ENCODE data around the gene RASGEF1B. TPM values are rescaled to one million over a fixed set of nuclear protein-coding genes. Genes with fewer than 3 reads are reported as not detected.

Gene RASGEF1B
- total RNA-seq, 1 donor from 2014 or later: 43.7 TPM

GRCh38 chr4:81432825-81433224 is 38.9 kb downstream of the RASGEF1B start:
- DNase-seq: no peak
- Mint-ChIP-seq H3K9me3 (no peaks in the 10 kb centered on the region), H3K27ac (no peak overlapping the region), H3K4me3 (no peak overlapping the region), H3K27me3 (no peaks in the 10 kb centered on the region), H3K36me3 (ENCODE audit: low read depth) (peaks cover 77% of the 10 kb centered on the region), H3K4me1 (no peaks in the 10 kb centered on the region)
- intact Hi-C loops (cut with micrococcal nuclease): no loop called here
- POLR2A ChIA-PET: interaction anchor here (0.9 kb wide), 1 partner anchor 11 kb away, joined by 3 read pairs; no protein-coding TSS in a partner anchor
- ATAC-seq (ENCODE audit: low read depth): no peak
- no peak for TF ChIP-seq CTCF (IDR thresholded peaks at IDR 0.05)
- CTCF ChIA-PET: interaction anchor here (1.6 kb wide), 1 partner anchor 412 kb away, joined by 3 read pairs; no protein-coding TSS in a partner anchor

DNA sequence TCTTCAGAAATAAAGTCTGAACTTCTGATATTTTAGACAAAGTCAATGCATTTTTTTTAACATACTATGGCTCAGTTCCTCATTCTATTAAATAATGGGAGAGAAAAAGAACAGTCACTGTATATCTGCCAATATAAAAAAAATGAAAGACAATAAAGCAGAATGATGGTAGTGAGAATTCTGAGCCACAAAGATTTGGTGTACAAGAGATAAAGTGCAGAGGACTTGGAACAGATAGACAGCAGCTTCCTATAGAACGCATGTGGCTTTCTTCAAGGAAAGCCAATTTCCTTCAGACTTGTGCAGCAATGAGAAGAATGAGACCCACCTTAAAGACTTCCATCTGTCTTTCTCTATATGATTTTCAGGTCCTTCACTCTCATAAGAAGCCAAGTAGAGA is 39.7 kb downstream of the RASGEF1B start:
- POLR2A ChIA-PET: no interaction called here
- intact Hi-C loops (cut with micrococcal nuclease): no loop called here
- Mint-ChIP-seq H3K36me3 (ENCODE audit: low read depth) (peaks cover 81% of the 10 kb centered on the region), H3K4me1 (peaks cover 5% of the 10 kb centered on the region), H3K27ac (peak overlapping the region; percentile 30), H3K27me3 (no peaks in the 10 kb centered on the region), H3K4me3 (no peak overlapping the region), H3K9me3 (no peaks in the 10 kb centered on the region)
- ATAC-seq (ENCODE audit: low read depth) (no peak), DNase-seq (no peak)
- CTCF ChIA-PET: no interaction called here
- no peak for TF ChIP-seq CTCF (IDR thresholded peaks at IDR 0.05)

- no peak for TF ChIP-seq CTCF (IDR thresholded peaks at IDR 0.05)
- intact Hi-C loops (cut with micrococcal nuclease): no loop called here
- Mint-ChIP-seq H3K27ac (no peak overlapping the region), H3K36me3 (ENCODE audit: low read depth) (peaks cover 93% of the 10 kb centered on the region), H3K4me1 (peaks cover 5% of the 10 kb centered on the region), H3K9me3 (no peaks in the 10 kb centered on the region), H3K4me3 (no peak overlapping the region), H3K27me3 (no peaks in the 10 kb centered on the region)
- ChIA-PET CTCF (no interaction called here), POLR2A (no interaction called here)
- DNase-seq (no peak), ATAC-seq (ENCODE audit: low read depth) (no peak)
Observed at GRCh38 chr4:81429607-81430006, 42.1 kb downstream of the RASGEF1B start.

DNA sequence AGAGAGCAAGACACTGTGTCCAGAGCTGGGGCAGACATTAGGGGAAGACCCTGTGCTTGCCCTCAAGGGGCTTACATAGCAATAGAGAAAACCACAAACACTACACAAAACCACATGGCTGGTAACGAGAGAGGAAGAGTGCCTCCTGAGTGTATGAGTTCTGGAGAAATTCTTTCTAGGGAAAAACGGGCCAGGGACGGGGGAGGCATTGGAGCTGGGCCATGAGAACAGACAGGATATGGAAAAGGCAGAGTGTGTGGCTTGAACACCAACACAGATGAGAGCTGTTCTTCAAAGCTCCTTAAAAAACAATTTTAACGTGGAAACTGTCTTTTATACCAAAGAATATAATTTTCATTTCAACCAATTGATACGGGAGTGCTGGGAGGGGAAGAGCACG is 42.7 kb downstream of the RASGEF1B start:
- peaks cover 8% of the 10 kb centered on the region for H3K4me1 Mint-ChIP-seq
- H3K27me3 Mint-ChIP-seq: no peaks in the 10 kb centered on the region
- intact Hi-C loops (cut with micrococcal nuclease): no loop called here
- H3K4me3 Mint-ChIP-seq: no peak overlapping the region
- ChIA-PET POLR2A (no interaction called here), CTCF (no interaction called here)
- DNase-seq (no peak), ATAC-seq (ENCODE audit: low read depth) (no peak)
- H3K27ac Mint-ChIP-seq: peak overlapping the region; percentile 25
- H3K9me3 Mint-ChIP-seq: no peaks in the 10 kb centered on the region
- peaks cover 92% of the 10 kb centered on the region for H3K36me3 Mint-ChIP-seq (ENCODE audit: low read depth)
- TF ChIP-seq CTCF (IDR thresholded peaks at IDR 0.05): no peak

DNA sequence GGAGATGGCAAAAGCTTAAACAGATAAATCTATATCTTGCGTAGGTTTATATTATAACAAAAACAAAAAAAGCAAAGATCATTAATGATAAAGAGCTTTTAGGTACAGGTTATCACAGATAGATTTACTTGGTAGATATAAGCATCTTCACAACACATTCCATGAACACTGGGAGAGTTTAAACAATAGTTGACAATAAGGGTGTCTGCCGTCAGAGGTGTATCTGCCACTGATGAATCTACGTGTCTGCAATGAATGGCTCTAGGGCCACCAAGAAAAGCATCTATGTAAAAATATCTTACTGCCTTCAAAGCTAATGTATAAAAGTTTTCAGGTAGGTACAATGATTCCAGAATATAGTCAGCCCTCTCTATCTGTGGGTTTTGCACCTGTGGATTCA is 43.7 kb downstream of the RASGEF1B start:
- no peak for DNase-seq
- no peak for ATAC-seq (ENCODE audit: low read depth)
- H3K27ac Mint-ChIP-seq: no peak overlapping the region
- H3K4me1 Mint-ChIP-seq: peaks cover 15% of the 10 kb centered on the region
- TF ChIP-seq CTCF (IDR thresholded peaks at IDR 0.05): no peak
- H3K27me3 Mint-ChIP-seq: no peaks in the 10 kb centered on the region
- no peak overlapping the region for H3K4me3 Mint-ChIP-seq
- peaks cover 84% of the 10 kb centered on the region for H3K36me3 Mint-ChIP-seq (ENCODE audit: low read depth)
- ChIA-PET POLR2A (no interaction called here), CTCF (interaction anchor here (0.9 kb wide), 1 partner anchor 39 kb away, joined by 3 read pairs; no protein-coding TSS in a partner anchor)
- intact Hi-C loops (cut with micrococcal nuclease): no loop called here
- H3K9me3 Mint-ChIP-seq: no peaks in the 10 kb centered on the region
